ENCODE data around the gene FNDC10.

Gene FNDC10

GRCh38 chr1:1616045-1616790 is 16.3 kb upstream of the FNDC10 start:
- peak; percentile 91 for DNase-seq (ENCODE audit: low spot score)

DNA sequence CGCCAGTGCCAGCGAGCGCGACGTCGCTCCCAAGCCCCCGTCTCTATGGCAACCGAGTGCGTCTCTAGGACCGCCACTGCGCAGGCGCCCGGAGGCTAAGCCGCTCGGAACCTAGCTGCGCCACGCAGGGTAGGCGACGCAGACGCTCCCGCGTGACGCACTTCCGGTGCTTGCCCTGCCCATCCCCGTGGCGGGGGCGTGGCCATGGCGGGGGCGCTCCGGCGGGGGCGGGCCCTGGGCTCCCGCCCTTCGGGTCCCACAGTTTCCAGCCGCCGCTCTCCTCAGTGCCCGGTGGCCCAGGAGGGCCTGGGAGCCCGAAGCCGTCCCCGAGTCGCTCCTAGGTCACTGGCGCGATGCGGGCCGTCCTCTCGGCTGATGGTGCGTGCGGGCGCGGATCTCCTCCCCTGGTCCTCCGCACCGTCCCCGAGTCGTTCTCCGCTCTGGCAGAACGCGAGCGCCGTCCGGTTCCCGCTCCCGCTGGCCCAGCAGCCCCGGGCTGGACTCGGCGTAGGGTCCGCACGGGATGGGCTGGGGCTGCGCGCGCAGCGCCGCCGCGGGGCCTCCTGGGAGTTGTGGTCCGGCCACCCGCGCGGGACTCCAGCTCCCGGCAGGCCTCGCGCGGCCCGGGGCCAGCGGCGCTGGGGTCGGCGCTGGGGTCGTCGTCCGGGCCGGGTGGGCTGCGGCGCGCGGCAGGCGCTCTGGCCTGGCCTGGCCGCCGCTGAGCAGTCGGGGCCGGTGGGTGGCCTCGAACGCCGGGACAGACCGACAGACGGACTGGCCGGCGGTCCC is 15.5 kb upstream of the FNDC10 start, which contains the start of gene MIB2:
Gene MIB2 (plus strand): TSS at position 245 of the 789 bp plus-strand sequence. CDS start 7,953 bp downstream, outside the sequence.
- peak; percentile 100 for DNase-seq (ENCODE audit: low spot score)

GRCh38 chr1:1614954-1615255 is 15.0 kb upstream of the FNDC10 start:
- DNase-seq (ENCODE audit: low spot score): no peak

DNA sequence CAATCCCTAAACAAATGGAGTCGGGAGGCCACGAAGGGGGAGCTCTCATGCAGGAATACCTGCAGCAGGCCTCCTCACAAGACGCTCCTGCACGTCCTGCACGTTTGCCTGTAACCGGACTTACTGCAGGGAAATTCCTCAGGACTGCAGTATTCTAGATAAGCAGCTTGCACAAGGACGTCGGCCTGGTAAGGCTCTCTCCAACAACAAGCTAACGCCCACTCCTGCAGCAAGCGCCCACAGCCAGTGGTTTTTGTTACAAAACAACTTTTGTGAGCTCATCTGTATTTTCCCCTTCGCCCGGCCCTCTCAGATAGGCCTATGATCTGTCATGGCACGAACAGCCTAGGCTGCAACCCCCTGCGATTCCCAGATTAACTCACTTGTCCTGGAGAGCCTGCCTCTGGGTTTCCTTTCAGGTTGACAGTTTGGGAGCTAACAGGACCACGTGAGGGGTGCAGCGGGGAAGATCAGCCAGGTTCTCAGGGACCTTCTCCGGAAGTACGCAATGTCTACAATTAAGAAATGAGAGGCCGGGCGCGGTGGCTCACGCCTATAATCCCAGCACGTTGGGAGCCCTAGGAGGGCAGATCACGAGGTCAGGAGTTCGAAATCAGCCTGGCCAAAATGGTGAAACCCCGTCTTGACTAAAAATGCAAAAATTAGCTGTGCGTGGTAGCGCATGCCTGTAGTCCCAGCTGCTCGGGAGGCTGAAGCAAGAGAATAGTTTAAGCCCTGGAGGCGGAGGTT is 14.4 kb upstream of the FNDC10 start:
- peak; percentile 70 for DNase-seq (ENCODE audit: low spot score)

- DNase-seq (ENCODE audit: low spot score): no peak
Observed at GRCh38 chr1:1613509-1614082, 13.7 kb upstream of the FNDC10 start.

- no peak for DNase-seq (ENCODE audit: low spot score)
Observed at GRCh38 chr1:1612104-1612400, 12.1 kb upstream of the FNDC10 start.

GRCh38 chr1:1610796-1611195 is 10.9 kb upstream of the FNDC10 start:
- no peak for DNase-seq (ENCODE audit: low spot score)

GRCh38 chr1:1609822-1610485 is 10.0 kb upstream of the FNDC10 start:
- no peak for DNase-seq (ENCODE audit: low spot score)

GRCh38 chr1:1606232-1606631 is 6.3 kb upstream of the FNDC10 start:
- DNase-seq (ENCODE audit: low spot score): no peak

DNA sequence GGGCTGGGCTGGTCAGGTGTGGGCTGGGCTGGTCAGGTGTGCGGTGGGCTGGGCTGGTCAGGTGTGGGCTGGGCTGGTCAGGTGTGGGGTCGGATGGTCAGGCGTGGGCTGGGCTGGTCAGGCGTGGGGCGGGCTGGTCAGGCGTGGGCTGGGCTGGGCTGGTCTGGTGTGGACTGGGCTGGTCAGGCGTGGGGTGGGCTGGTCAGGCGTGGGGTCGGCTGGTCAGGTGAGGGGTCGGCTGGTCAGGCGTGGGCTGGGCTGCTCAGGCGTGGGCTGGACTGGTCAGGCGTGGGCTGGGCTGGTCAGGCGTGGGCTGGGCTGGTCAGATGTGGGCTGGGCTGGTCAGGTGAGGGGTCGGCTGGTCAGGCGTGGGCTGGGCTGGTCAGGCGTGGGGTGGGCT is 5.8 kb upstream of the FNDC10 start:
- DNase-seq (ENCODE audit: low spot score): no peak

- no peak for DNase-seq (ENCODE audit: low spot score)
Observed at GRCh38 chr1:1605034-1605591, 5.2 kb upstream of the FNDC10 start.

DNA sequence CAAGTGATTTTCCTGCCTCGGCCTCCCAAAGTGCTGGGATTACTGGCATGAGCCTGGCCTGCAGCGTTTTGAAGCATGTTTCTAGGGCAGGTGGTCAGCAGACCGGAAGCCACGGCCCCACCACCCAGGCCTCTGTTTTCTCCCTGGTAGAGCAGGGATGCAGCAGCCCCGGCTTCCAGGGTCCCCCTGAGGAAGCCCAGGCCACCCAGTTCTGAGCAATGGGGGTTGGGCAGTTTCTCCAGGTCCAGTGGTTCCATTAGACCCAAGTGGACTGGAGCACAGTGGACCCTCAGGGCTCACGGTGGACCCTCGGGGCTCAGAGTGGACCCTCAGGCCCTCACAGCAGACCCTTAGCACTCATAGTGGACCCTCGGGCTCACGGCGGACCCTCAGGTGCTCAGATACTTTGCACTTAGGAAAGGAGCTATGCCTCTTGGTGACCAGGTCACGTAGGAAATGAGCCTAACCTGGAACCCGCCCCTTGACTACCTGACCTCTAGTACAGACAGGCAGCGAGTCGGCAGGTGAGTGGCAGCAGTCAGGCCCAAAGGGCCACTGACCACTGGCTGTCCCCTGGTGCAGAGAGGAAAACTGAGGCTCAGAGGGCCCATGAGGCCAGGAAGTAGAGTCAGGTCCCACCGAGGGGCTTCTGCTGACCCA is 4.6 kb upstream of the FNDC10 start:
- DNase-seq (ENCODE audit: low spot score): no peak

DNA sequence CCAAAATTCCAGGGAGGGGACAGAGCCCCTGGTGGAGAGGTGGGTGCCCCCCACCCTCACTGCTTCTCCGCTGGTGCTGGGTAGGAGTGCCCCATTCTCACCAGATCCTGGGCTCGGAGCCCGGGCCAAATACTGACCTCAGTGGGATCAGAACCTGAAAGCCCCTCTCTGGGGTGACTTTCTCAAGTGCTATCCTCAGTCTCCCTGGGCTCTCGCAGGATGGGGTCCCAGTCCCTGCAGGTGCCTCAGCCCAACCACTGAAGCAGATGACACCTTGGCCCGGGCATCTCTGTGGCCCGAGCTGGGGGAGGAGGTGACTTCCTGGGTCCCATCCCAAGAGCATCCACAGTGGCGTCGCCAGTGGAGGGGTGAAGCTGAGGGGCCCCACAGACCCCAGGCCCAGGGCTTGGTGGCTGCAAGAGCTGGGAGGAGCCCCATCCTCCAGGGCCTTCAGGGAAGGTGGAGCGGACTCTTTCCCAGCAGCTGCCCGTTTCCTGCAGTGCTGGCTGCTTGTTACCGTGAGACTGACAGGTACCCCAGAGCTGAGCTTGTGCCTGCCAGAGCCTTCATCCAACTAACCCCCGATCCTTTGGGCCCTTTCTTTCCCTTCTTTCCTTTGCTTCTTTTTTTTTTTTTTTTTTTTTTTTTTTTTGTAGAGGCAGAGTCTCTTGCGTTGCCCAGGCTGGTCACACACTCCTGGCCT is 3.9 kb upstream of the FNDC10 start:
- DNase-seq (ENCODE audit: low spot score): no peak

- no peak for DNase-seq (ENCODE audit: low spot score)
Observed at GRCh38 chr1:1602968-1603506, 3.1 kb upstream of the FNDC10 start.

- DNase-seq (ENCODE audit: low spot score): no peak
Observed at GRCh38 chr1:1602304-1602967, 2.5 kb upstream of the FNDC10 start.

GRCh38 chr1:1601564-1602303 is 1.8 kb upstream of the FNDC10 start:
- DNase-seq (ENCODE audit: low spot score): no peak

DNA sequence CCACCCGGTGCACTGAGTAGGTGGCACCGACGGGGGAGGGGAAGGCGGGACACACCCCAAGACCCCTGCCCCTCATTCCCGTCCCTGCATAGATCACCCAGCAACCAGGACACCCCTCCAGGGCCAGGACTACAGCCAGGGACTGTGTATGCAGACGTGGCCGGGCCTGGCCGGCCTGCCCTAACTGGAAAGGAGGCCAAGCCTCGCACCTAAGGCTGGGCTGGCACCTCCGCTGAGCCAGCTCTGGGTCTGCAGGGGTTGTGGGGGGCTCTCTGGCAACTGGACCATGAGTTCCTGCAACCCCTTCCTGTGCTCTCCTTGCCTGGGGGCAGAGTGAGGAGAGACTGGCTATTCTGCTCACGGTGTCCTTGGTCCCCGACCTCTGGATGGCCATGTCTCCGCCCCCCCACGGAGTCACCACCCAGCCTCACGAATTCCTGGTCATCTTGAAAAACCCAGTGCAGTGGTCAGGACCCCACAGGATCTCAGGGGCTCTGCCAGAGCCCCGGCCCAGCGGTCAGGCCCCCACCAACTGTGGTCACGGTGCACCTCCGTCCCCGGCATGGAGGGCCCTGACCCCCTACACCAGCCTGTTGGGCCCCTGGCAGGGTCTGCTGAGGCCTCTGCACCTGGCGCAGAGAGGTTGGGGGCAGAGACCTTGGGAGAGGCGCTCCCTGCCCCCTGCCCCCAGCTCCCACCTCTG is 1.1 kb upstream of the FNDC10 start:
- no peak for DNase-seq (ENCODE audit: low spot score)
